ENCODE data around the gene GSTM2.

DNA sequence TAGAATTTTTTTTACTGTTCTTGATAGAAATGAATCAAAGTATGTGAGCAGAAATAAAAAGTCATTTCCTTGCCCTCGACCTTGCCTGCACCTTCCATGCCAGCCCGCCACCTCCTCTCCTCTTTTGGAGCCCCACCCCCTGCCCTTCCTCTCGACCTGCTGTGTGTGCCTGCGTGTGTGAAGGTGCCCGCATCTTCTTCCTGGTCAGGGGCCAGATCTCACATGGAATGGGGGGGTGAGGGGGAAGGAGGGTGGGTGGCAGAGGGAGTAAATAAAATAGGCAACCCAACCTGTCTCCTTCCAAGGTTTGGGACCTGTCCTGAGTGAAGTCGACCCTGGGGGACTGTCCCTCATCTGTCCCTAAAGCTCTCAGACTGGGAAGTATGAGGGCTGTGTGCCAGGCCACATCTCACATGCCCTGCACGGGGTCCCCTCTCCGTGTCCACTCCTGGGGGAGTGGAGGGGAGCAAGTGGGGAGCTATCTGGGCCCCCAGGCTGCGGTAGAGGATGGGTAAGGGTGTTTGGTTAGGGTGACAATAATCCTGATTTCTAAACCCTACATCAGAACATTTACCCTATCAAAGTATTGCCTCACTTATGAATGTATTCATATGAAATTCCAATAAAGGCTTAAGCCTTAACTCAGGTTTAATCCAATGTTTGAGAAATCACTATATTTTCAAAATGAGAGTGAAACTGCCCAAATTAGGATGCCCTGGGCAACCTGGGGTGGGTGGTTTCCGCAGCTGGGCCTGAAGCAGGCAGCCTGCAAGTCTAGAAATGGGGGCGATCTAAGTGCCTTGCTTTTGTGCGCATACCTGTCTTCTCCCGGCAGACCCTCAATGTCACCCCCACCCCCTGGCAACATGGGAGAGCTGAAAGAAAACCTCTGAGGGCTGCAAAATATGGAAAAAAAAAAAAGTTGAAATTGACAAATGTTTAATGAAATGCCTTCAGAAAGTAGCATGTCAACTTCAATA lies 32.8 kb upstream of the GSTM2 start:
- TF ChIP-seq, protein P1, sequence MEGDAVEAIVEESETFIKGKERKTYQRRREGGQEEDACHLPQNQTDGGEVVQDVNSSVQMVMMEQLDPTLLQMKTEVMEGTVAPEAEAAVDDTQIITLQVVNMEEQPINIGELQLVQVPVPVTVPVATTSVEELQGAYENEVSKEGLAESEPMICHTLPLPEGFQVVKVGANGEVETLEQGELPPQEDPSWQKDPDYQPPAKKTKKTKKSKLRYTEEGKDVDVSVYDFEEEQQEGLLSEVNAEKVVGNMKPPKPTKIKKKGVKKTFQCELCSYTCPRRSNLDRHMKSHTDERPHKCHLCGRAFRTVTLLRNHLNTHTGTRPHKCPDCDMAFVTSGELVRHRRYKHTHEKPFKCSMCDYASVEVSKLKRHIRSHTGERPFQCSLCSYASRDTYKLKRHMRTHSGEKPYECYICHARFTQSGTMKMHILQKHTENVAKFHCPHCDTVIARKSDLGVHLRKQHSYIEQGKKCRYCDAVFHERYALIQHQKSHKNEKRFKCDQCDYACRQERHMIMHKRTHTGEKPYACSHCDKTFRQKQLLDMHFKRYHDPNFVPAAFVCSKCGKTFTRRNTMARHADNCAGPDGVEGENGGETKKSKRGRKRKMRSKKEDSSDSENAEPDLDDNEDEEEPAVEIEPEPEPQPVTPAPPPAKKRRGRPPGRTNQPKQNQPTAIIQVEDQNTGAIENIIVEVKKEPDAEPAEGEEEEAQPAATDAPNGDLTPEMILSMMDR (IDR thresholded peaks at IDR 0.05): no peak
- TF ChIP-seq EZH2 (IDR thresholded peaks at IDR 0.05; ENCODE audit: borderline replicate concordance, insufficient read depth, low read depth, low read length, poor library complexity, severe bottlenecking): no peak
